HepG2 (cell line): ENCODE results near the gene GPX7. TPM values are rescaled to one million over a fixed set of nuclear protein-coding genes. Genes with fewer than 3 reads are reported as not detected.
A peak's percentile ranks its signal among the peaks of the same experiment; 100 is the strongest.

Experiments
- ARHGAP35 ChIP-seq: sonication (generic); formaldehyde crosslinking; IDR thresholded peaks from 2 replicates; pipeline ENCODE4 v1.9.0; 2022; ENCODE audit warnings: mild to moderate bottlenecking, inconsistent platforms, moderate library complexity, missing genetic modification reagents, borderline replicate concordance
- ATM ChIP-seq: fragments of 450-650 bp; IDR thresholded peaks from 2 replicates; pipeline ENCODE4 v1.7.1; 2017; ENCODE audit warnings: mild to moderate bottlenecking, borderline replicate concordance
- DNMT3B ChIP-seq: conservative IDR thresholded peaks from 2 replicates; pipeline ENCODE4 v1.6.1; 2016; ENCODE audit warnings: missing biosample characterization, control low read depth
- FOXP1 ChIP-seq, 2 experiments: fragments of 450-650 bp in 1 of 2; IDR thresholded peaks; 2 replicates each; pipeline ENCODE4 v1.6.1; 2017 to 2018; ENCODE audit warnings: antibody characterized with exemption in 1 of 2
- GZF1 ChIP-seq: sonication (generic); formaldehyde crosslinking; IDR thresholded peaks from 2 replicates; pipeline ENCODE4 v1.5.1; 2020; ENCODE audit warnings: mild to moderate bottlenecking, missing genetic modification reagents
- HNRNPK ChIP-seq: fragments of 200-400 bp; formaldehyde crosslinking; IDR thresholded peaks from 2 replicates; pipeline ENCODE4 v1.6.1; 2018; ENCODE audit warnings: low read length, low read depth, moderate library complexity, mild to moderate bottlenecking; ENCODE audit not compliant: poor library complexity, severe bottlenecking
- IRX3 ChIP-seq: sonication (generic); formaldehyde crosslinking; IDR thresholded peaks from 2 replicates; pipeline ENCODE4 v1.8.1; 2023; ENCODE audit warnings: mild to moderate bottlenecking, low read depth, missing genetic modification reagents, borderline replicate concordance
- KDM1A ChIP-seq: IDR thresholded peaks from 2 replicates; pipeline ENCODE4 v1.6.1; 2016; ENCODE audit warnings: missing compliant biosample characterization
- LCORL ChIP-seq, 2 experiments: fragments of 450-650 bp in 1 of 2; sonication (generic) in 1 of 2; formaldehyde crosslinking in 1 of 2; IDR thresholded peaks; 2 replicates each; pipeline versions ENCODE4 v1.5.0 to v1.6.1; 2017 to 2020; ENCODE audit warnings: antibody characterized with exemption in 1 of 2, missing genetic modification reagents in 1 of 2
- MEIS1 ChIP-seq: sonication (generic); formaldehyde crosslinking; IDR thresholded peaks from 2 replicates; pipeline ENCODE4 v1.9.0; 2021; ENCODE audit warnings: mild to moderate bottlenecking, missing genetic modification reagents, moderate library complexity, borderline replicate concordance
- NONO ChIP-seq, 2 experiments: fragments of 450-650 bp in 1 of 2; sonication (generic) in 1 of 2; formaldehyde crosslinking in 1 of 2; IDR thresholded peaks in 1 of 2; conservative IDR thresholded peaks in 1 of 2; 2 replicates each; pipeline versions ENCODE4 v1.6.1 to v1.8.0; 2017 to 2022; ENCODE audit warnings: mild to moderate bottlenecking in 1 of 2, missing genetic modification reagents in 1 of 2, moderate library complexity in 1 of 2
- PHF8 ChIP-seq: sonication (generic); formaldehyde crosslinking; IDR thresholded peaks from 2 replicates; pipeline ENCODE4 v1.5.0; 2020; ENCODE audit warnings: missing genetic modification reagents
- RFX5 ChIP-seq: IDR thresholded peaks from 2 replicates; pipeline ENCODE4 v1.6.1; 2011; ENCODE audit warnings: low read depth, low read length, improper control_type of control experiment
- SP1 ChIP-seq, 2 experiments: fragments of 450-650 bp in 1 of 2; sonication (generic) in 1 of 2; formaldehyde crosslinking in 1 of 2; IDR thresholded peaks; 2 replicates each; pipeline versions ENCODE4 v1.4.0 to v1.6.1; 2016 to 2020; ENCODE audit warnings: missing genetic modification reagents in 1 of 2
- ZFP36L2 ChIP-seq: sonication (generic); formaldehyde crosslinking; IDR thresholded peaks from 2 replicates; pipeline ENCODE4 v1.4.0; 2020; ENCODE audit warnings: missing genetic modification reagents
- ZNF253 ChIP-seq: sonication (generic); formaldehyde crosslinking; IDR thresholded peaks from 2 replicates; pipeline ENCODE4 v1.8.0; 2022; ENCODE audit warnings: mild to moderate bottlenecking, missing genetic modification reagents, borderline replicate concordance
- ZNF333 ChIP-seq: sonication (generic); formaldehyde crosslinking; IDR thresholded peaks from 2 replicates; pipeline ENCODE4 v1.4.0; 2020; ENCODE audit warnings: mild to moderate bottlenecking, missing genetic modification reagents, borderline replicate concordance
- ZNF446 ChIP-seq: sonication (generic); formaldehyde crosslinking; IDR thresholded peaks from 2 replicates; pipeline ENCODE4 v1.5.0; 2020; ENCODE audit warnings: mild to moderate bottlenecking, missing genetic modification reagents
- ZNF451 ChIP-seq: sonication (generic); formaldehyde crosslinking; IDR thresholded peaks from 2 replicates; pipeline ENCODE4 v1.5.0; 2020; ENCODE audit warnings: mild to moderate bottlenecking, missing genetic modification reagents
- ZNF562 ChIP-seq: sonication (generic); formaldehyde crosslinking; IDR thresholded peaks from 2 replicates; pipeline ENCODE4 v1.8.0; 2022; ENCODE audit warnings: missing genetic modification reagents, borderline replicate concordance
- ZNF629 ChIP-seq: sonication (generic); formaldehyde crosslinking; conservative IDR thresholded peaks from 2 replicates; pipeline ENCODE4 v1.5.0; 2020; ENCODE audit warnings: missing genetic modification reagents
- polyA plus RNA-seq, 8 experiments: library from polyadenylated mRNA; depleted of rRNA in 3 of 8; stranded (reverse) in 7 of 8; unstranded in 1 of 8; fragments of >200 nt; fragmentation: Illumina TruSeq in 4 of 8; extraction: Trizol in 4 of 8; gene quantifications; 2 replicates each; pipeline versions ENCODE4 v1.2.1 to v1.2.3, GENCODE V29; 2011 to 2016; ENCODE audit warnings: low read depth in 4 of 8, missing spikeins in 1 of 8, mixed read lengths in 1 of 8; ENCODE audit not compliant: insufficient read depth in 1 of 8
- total RNA-seq, 5 experiments: library from RNA; depleted of rRNA; stranded (reverse); fragments of >200 nt; fragmentation: Illumina TruSeq; extraction: Trizol; gene quantifications; 2 replicates each; pipeline ENCODE4 v1.2.3, GENCODE V29; 2016; ENCODE audit warnings: low read depth in 1 of 5
- TF ChIP-seq, protein P1 (sequence below): sonication (generic); formaldehyde crosslinking; IDR thresholded peaks from 2 replicates; pipeline ENCODE4 v1.4.0; 2020; ENCODE audit warnings: mild to moderate bottlenecking, missing genetic modification reagents
- TF ChIP-seq, protein P2 (sequence below): IDR thresholded peaks from 2 replicates; pipeline ENCODE4 v1.6.1; 2016; ENCODE audit warnings: mild to moderate bottlenecking
- TF ChIP-seq, protein P3 (sequence below): sonication (generic); formaldehyde crosslinking; IDR thresholded peaks from 2 replicates; pipeline ENCODE4 v1.4.0; 2020; ENCODE audit warnings: mild to moderate bottlenecking, missing genetic modification reagents
- TF ChIP-seq, protein P4 (sequence below): sonication (generic); formaldehyde crosslinking; IDR thresholded peaks from 2 replicates; pipeline ENCODE4 v1.8.0; 2022; ENCODE audit warnings: missing genetic modification reagents, low read depth, mild to moderate bottlenecking, borderline replicate concordance

GPX7 gene
- total and polyA plus RNA-seq, 2 of the 13 experiments (the other 11 are each of a cell fraction or from before 2014, with no cell fraction given), result 14.1 to 16.2 TPM

GRCh38 chr1:52552505-52553361 lies 49.4 kb upstream of the GPX7 start, which contains the start of gene TUT4 (continued):
- no peak for TF ChIP-seq ZFP36L2 (CRISPR knock-in tag)
- peak; percentile 86 for TF ChIP-seq ARHGAP35 (CRISPR knock-in tag)
- no peak for TF ChIP-seq ZNF629 (CRISPR knock-in tag)
- TF ChIP-seq, protein P1, sequence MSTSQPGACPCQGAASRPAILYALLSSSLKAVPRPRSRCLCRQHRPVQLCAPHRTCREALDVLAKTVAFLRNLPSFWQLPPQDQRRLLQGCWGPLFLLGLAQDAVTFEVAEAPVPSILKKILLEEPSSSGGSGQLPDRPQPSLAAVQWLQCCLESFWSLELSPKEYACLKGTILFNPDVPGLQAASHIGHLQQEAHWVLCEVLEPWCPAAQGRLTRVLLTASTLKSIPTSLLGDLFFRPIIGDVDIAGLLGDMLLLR, result peak; percentile 71; the same call in 1 of the 2 replicates
- no peak for TF ChIP-seq LCORL (IDR thresholded peaks at IDR 0.05)
- 0 out of 2 replicates have a peak, but pooled peaks have one; percentile 44 for TF ChIP-seq LCORL (CRISPR knock-in tag; IDR thresholded peaks at IDR 0.05)
- peak; percentile 80 for TF ChIP-seq PHF8
- TF ChIP-seq FOXP1 (IDR thresholded peaks at IDR 0.05), result no peak
- no peak for TF ChIP-seq FOXP1 (CRISPR knock-in tag; IDR thresholded peaks at IDR 0.05)
- no peak for TF ChIP-seq GZF1 (CRISPR knock-in tag)
- no peak for TF ChIP-seq SP1 (IDR thresholded peaks at IDR 0.05)
- 0 out of 2 replicates have a peak, but pooled peaks have one; percentile 24 for TF ChIP-seq SP1 (CRISPR knock-in tag; IDR thresholded peaks at IDR 0.05)
- TF ChIP-seq RFX5, result no peak
- peak; percentile 83 for TF ChIP-seq ZNF451
- TF ChIP-seq ATM, result no peak
- TF ChIP-seq ZNF562 (CRISPR knock-in tag), result no peak
- peak; percentile 99 for TF ChIP-seq HNRNPK
- TF ChIP-seq, protein P2, sequence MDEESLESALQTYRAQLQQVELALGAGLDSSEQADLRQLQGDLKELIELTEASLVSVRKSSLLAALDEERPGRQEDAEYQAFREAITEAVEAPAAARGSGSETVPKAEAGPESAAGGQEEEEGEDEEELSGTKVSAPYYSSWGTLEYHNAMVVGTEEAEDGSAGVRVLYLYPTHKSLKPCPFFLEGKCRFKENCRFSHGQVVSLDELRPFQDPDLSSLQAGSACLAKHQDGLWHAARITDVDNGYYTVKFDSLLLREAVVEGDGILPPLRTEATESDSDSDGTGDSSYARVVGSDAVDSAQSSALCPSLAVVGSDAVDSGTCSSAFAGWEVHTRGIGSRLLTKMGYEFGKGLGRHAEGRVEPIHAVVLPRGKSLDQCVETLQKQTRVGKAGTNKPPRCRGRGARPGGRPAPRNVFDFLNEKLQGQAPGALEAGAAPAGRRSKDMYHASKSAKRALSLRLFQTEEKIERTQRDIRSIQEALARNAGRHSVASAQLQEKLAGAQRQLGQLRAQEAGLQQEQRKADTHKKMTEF, result peak; percentile 22; the same call in 1 of the 2 replicates
- TF ChIP-seq DNMT3B (CRISPR knock-in tag), result no peak
- TF ChIP-seq KDM1A (CRISPR knock-in tag), result no peak
- TF ChIP-seq, protein P3, sequence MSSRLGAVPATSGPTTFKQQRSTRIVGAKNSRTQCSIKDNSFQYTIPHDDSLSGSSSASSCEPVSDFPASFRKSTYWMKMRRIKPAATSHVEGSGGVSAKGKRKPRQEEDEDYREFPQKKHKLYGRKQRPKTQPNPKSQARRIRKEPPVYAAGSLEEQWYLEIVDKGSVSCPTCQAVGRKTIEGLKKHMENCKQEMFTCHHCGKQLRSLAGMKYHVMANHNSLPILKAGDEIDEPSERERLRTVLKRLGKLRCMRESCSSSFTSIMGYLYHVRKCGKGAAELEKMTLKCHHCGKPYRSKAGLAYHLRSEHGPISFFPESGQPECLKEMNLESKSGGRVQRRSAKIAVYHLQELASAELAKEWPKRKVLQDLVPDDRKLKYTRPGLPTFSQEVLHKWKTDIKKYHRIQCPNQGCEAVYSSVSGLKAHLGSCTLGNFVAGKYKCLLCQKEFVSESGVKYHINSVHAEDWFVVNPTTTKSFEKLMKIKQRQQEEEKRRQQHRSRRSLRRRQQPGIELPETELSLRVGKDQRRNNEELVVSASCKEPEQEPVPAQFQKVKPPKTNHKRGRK (CRISPR knock-in tag), result no peak
- no peak for TF ChIP-seq ZNF446 (CRISPR knock-in tag)
- TF ChIP-seq ZNF253 (CRISPR knock-in tag), result 0 out of 2 replicates have a peak, but pooled peaks have one; percentile 26
- TF ChIP-seq NONO (IDR thresholded peaks at IDR 0.05), result no peak
- TF ChIP-seq NONO (CRISPR knock-in tag; conservative IDR thresholded peaks at IDR 0.05), result peak; percentile 48
- TF ChIP-seq IRX3 (CRISPR knock-in tag), result no peak
- TF ChIP-seq ZNF333 (CRISPR knock-in tag), result peak; percentile 82
- TF ChIP-seq, protein P4, sequence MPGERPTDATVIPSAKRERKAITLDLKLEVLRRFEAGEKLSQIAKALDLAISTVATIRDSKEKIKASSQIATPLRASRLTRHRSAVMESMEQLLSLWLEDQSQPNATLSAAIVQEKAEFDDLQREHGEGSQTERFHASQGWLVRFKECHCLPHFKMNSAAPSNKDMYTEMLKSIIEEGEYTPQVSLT, result no peak
- TF ChIP-seq MEIS1 (CRISPR knock-in tag), result no peak
